Endometrium (tissue), 2 donors: ENCODE measurements around the gene SLC22A31.
"Not testable (repeated sequence)": the region's sequence is repeated elsewhere in the genome, so short reads cannot be mapped to it uniquely, and the experiment has no call there.

Experiments used
- FAIRE-seq: peaks from 2 replicates; lab custom pipeline; 2012; peaks lifted over from hg19 to GRCh38; lab: Jason Lieb, UNC
- donor health status: control.
- donor health status: control.

The SLC22A31 gene

DNA sequence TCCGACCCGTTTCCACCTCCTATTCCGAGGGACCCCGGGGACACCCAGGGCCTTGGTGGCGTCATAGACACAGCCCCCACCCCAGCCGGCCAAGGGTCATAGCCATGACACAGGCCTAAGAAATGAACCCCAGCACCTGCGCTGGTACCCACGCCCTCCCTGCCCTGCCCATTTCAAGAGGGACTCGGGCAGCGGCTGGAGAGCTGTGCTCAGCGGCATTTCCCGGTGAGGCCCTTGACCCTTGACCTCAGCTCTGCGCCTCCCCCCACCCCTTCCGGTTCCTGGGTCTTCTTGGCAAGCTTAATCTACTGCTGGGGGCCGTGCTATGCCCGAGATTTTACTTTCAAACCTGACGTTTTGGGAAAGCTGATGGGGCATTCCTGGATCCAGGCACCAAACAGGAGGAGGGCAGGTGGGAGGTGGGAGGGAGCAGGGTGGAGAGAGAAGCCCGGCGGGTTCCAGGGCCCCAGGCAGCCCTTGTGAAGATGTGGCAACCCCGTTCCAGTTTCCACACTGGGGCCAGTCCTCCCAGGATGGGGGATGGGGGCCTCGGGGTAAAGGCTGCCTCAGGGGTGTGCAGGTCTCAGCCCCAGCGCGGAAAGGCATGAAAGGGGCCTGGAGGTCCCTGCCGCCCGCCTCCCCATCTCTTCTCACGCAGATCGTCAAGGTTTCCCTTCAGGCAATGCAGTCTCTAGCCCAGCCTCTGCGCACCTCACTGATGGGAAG is at the start of gene SLC22A31:
Gene SLC22A31 (minus strand): TSS at position 414 of the 726 bp plus-strand sequence. CDS start 36 bp downstream, at position 378.
- no peak for FAIRE-seq

DNA sequence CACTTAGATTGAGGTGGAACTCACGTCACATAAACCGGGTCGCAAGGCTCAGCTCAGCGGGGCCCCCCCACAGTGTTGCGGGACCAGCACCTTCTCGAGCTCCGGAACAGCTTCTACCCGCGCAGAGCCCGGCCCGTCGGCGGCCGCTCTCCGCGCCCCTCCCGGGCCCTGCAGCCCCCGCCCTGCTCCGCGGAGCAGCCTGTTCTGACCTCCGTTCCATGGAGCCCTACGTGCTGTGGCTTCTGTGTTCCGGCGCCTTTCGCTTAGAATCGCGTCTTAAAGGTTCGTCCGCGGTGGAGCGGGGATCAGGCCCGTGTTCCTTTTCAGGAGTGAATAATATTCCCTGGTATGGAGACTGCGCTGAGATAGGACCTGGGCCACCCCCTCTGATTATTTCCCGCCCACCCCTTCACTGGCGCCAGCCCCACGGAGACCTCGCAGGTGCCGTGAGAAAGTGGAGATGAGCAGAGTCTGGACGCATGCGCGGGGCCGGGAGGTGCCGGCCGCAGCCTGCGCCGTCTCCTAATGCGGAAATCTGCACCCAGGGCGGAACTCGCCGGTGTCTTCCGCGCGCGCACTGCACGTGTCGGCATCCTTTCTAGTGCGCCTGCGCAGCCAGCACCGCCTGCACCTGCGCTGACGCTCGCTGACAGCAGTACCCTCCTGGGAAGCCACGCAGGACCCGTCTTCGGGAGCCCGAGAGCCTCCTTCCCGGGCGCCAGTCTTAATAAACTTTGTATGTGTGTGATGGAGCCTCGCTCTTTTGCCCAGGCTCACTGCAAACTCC is 48.1 kb upstream of the SLC22A31 start:
- FAIRE-seq: no peak

DNA sequence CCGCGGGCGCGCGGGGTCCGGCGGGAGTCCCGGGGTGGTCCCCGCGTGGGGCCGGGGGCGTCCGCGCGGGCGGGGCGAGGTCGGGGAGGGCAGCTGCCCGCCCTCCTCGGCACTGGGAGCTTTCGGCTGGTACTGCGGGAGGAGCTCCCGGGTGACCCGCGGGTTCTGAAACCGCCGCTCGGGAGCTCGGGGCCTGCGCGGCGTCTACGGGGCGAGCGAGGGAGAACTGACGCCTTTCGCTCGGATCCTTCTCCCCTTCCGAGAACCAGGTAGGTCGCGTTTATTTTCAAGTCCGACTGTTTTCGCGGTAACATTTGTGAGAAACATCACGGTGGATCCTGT is 47.4 kb upstream of the SLC22A31 start:
- not testable (repeated sequence) for FAIRE-seq

DNA sequence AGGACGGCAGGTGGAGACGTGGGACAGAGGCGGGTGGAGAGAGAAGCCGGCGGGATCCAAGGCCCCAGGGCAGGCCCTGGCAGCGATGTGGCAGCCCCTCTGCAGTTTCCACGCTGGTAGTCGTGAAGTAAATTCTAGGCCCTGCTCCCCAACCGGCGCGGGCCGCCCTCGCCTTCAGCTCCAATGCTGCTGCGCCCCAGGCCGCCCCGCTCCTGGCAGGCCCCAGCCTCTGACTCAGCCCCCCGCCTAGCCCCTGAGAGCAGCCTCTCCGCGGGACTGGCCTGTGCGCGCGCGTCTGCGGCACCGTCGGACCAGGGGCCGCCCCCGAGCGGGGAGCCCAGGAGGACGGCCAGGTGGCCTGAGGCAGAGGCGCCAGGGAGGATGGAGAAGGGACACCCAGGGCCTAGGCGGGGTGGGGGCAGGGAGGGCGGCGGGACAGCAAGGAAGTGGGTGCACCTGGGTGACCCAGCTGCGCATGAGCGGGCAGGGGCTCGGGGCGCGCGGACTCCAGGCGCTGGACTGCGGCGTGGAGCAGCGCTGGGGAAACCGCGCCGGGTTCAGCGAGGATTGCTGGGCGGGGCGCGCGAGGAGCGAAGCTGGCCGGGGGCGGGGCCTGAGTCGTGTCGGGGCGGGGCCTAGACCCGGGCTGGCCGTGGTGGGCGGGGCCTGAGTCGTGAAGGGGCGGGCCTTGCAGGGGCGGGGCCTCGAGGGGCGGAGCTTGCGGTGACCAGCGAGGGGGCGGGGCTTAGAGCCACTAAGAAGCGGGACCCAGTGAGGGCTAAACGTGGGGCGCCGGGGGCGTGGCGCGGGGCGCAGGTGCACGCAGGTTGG is 46.8 kb upstream of the SLC22A31 start:
- no peak for FAIRE-seq

DNA sequence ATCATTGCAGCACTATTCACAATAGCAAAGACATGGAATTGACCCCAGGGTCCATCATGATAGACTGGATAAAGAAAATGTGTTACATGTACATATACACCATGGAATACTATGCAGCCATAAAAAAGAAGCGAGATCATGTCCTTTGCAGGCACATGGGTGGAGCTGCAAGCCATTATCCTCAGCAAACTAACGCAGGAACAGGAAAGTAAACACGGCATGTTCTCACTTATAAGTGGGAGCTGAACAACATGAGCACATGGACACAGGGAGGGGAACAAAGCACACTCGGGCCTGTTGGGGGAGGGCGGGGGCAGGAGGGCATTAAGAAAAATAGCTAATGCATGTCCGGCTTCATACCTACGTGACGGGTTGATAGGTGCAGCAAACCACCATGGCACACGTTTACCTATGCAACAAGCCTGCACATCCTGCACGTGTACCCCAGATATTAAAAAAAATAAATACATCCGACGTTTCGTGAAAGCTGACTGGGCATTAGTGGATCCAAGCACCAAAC is 46.1 kb upstream of the SLC22A31 start:
- FAIRE-seq: no peak

DNA sequence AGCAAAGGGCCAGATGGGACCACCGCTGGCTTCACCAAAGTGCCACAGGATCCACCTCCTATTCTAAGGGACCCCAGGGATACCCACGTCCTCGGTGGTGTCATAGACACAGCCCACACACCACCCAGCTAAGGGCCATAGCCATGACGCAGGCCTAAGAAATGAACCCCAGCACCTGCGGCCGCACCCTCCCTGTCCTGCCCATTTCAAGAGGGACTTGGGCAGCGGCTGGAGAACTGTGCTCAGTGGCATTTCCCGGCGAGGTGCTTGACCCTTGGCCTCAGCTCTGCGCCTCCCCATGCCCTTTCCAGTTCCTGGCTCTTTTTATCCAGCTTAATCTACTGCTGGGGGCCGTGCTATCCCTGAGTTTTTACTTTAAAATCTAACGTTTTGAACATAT is 44.4 kb upstream of the SLC22A31 start:
- FAIRE-seq: no peak

DNA sequence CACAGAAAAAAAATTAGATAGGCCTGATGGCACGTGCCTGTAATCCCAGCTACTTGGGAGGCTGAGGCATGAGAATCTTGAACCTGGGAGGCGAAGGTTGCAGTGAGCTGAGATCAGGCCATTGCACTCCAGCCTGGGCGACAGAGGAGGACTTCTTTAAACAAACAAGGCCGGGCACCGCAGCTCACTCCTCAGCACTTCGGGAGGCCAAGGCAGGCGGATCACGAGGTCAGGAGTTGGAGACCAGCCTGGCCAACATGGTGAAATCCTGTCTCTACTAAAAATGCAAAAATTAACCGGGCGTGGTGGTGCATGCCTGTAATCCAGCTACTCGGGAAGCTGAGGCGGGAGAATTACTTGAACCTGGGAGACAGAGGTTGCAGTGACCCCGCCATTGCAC is 43.9 kb upstream of the SLC22A31 start:
- FAIRE-seq: not testable (repeated sequence)

DNA sequence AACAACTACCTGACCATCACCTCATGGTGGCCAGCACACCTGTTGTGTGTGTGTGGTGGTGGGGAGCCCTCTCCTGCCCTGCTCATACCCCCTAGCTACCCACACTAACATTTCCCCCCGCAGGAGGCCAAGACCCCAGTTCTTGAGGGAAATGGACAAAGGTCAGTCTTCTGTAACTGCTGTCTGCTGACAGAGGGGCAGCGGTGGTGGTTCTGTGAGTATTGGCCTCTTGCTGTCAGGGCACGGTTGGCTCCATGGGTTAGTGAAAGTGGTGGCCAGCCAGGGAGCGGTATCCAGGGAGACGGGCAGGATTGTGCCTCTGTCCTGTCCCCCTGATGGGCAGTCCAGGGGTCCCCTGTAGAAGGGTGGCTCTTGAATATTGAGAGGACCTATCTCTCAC is 43.3 kb upstream of the SLC22A31 start:
- FAIRE-seq: no peak

DNA sequence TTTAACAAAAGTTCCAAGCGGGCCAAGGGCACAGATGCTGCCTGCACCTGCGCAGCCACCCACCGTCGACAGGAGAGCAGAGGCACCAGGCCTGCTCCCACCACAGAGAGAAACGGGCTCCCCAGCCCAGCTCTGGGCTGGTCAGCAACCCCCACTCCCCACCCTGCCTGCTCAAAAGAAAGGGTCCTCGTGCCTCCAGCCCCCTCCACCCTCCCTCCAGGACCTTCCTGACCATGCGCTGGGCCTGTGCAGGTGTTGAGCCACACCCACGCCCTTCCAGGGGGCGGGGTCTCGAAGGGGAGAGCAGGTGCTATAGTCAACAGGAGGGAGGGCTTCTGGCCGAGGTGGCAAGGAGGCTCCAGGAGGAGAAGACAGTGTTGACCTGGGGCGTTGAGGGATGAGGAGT is 42.5 kb upstream of the SLC22A31 start:
- no peak for FAIRE-seq

DNA sequence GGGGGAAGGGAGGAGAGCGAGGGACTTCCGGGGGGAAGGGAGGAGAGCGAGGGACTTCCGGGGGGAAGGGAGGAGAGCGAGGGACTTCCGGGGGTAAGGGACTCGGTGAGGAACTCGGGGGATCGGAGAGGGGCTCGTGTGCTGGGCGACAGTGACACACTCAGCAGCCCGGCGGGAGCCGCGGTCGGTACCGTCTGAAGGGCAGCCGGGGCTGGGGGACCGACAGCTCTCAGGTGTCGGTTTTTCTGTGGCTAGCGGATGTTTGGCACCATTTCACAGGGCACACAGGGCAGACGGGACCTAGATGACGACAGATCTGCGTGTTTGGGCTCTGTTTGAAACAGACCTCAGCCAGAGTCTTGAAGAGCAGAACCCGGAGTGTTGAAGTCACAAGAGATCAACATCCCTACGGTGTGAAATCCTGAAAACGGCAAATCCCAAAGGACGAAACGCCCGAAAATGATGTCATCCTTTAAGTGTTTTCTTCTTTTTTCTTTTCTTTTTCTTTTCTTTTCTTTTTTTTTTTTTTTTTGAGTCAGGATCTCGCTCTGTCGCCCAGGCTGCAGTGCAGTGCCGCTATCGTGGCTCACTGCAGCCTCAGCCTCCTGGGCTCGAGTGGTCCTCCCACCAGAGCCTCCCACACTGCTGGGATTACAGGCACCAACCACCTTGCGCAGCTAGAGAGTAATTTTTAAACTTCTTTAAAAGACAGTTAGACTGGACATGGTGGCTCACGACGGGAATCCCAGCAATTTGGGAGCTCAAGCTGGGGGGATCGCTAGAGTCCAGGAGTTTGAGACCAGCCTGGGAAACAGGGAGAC is 41.1 kb upstream of the SLC22A31 start:
- FAIRE-seq: no peak

DNA sequence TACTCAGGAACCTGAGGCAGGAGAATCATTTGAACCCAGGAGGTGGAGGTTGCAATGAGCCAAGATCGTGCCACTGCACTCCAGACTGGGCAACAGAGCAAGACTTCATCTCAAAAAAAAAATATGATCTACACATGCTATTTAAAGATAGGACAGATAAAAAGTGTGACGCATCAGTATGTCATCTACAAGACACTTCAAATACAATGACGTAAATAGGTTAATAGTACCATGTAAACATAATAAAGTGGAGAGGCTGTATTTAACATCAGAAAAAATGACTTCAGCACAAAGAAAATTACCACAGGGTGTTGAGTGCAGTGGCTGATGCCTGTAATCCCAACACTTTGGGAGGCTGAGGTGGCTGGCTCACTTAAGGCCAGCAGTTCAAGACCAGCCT is 37.4 kb upstream of the SLC22A31 start:
- no peak for FAIRE-seq

DNA sequence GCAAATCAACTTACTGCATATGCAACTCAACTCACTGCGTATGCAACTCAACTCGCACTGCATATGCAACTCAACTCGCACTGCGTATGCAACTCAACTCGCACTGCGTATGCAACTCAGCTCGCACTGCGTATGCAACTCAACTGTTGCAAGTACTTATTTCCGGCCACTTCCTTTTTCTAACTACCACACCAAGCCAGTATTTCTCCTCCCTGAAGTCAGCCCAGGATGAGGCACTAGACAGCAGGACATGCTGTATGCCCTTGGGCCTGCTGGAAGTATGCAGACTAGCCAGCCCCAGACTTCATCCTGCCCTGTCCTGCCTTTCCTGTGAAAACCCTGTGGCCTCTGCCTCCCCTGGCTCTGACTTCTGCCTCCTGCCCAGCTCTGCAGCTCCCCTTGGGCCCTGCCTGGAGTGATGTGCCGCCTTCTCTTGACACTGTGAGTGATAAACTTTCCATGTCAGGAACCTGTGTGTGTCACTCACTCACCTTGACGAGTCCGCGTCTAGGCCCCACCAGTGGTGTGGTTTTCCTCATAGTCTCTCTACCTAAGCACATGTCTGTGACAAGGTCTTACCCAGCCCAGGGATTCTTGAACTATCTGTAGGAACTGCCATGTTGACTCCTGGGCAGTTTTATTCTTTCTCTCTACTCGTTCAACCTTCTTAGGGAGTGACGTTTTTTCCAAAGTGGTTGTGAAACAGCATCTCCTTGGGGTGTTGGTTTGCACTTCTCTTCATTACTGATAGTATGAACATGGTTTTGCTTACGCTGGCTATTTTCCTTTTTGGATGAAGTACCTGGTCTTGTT is 33.5 kb upstream of the SLC22A31 start:
- no peak for FAIRE-seq

DNA sequence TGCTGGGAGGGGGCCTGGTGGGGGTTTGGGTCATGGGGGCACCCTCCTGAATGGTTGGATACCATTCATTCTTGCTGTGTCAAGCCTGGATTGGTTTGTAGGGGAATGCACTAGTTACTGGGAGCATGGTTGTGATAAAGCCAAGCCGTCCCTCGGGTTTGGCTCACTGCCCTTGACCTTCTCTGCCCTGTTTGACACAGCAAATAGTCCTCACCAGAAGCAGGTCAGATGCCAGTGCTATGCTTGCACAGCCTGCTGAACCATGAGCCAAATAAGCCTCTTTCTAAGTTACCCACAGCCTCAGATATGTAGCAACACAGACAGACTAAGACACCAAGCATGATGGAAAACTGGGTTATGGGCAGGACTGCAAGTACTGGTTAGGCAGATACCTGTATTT is 31.8 kb upstream of the SLC22A31 start:
- FAIRE-seq: no peak

DNA sequence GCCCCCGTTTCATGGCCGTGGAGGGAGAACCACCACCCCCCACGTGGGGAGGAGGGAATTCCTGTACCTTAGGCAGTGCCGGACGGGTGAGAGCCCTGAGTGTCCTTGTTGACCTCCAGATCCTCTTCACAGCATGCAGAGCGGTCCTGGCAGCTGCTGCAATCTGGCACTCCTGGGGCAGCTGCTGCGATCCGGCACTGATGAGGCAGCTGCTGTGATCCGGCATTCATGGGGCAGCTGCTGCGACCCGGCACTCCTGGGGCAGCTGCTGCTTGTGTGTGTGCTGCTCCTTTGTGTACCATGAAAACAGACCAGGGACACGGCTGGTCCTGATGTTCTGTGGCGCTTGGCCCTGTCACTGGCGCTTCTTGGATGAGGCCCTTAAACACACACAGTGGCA is 29.9 kb upstream of the SLC22A31 start:
- no peak for FAIRE-seq

DNA sequence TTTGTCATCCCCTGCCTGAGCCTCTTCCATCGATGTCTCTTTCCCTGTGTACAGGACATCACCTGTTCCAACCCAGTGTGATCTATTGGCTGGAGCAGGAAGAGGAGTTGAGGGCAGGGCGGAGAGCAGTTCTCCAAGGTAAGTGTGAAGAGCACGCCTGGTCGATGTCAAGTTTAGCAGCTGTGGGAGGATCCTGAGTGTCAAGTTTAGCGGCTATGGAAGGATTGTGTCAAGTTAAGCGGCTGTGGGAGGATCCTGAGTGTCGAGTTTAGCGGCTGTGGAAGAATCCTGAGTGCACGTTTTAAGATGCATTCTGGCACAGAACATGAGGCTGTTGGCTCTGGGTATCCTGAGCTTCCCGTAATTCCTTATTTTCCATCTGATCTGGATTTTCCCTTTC is 24.3 kb upstream of the SLC22A31 start:
- no peak for FAIRE-seq

DNA sequence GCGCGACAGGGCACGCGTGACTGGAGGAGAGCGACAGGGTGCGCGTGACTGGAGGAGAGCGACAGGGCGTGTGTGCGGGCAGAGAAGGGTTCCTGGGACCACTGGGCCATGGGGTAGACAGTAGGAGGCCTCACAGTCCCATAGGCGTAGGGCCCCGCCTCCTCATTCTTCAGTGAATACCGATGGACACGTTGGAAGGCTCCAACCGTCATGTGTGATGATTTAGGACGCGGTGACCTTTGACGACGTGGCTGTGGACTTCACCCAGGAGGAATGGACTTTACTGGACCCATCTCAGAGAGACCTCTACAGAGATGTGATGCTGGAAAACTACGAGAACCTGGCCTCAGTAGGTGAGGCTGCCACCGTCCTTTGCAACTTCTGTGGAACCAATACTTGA is 22.6 kb upstream of the SLC22A31 start:
- no peak for FAIRE-seq

DNA sequence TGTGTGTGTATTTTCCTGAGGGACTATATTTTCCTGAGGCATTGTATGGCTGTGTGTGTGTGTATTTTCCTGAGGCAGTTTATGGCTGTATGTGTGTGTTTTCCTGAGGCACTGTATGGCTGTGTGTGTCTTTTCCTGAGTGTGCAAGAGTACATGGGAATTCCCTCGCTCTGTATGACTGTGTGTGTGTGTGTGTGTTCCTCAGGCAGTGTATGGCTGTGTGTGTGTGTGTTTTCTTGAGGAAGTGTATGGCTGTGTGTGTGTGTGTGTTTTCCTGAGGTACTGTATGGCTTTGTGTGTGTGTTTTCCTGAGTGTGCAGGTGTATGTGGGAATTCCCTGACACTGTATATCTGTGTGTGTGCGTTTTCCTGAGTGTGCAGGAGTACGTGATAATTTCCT is 21.3 kb upstream of the SLC22A31 start:
- FAIRE-seq: no peak

DNA sequence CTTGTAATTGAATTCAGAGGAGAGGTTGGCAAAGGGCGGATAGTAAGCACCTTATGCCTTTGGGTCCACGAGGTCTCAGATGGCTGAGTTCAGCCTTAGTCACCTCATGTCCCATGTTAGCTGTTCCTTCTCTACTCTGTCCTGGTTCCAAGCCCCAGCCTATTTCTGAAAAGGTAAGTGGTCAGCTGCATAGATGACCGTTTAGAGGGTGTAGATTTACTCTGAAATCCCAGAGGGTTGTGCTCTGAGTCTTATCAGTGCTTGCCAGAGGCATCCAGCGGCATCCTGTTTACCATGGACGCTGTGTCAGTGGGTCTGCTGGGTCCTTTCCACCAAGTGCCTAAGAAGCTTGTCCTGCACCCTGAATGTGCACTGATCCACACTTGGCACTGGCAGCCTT is 19.0 kb upstream of the SLC22A31 start:
- FAIRE-seq: no peak

DNA sequence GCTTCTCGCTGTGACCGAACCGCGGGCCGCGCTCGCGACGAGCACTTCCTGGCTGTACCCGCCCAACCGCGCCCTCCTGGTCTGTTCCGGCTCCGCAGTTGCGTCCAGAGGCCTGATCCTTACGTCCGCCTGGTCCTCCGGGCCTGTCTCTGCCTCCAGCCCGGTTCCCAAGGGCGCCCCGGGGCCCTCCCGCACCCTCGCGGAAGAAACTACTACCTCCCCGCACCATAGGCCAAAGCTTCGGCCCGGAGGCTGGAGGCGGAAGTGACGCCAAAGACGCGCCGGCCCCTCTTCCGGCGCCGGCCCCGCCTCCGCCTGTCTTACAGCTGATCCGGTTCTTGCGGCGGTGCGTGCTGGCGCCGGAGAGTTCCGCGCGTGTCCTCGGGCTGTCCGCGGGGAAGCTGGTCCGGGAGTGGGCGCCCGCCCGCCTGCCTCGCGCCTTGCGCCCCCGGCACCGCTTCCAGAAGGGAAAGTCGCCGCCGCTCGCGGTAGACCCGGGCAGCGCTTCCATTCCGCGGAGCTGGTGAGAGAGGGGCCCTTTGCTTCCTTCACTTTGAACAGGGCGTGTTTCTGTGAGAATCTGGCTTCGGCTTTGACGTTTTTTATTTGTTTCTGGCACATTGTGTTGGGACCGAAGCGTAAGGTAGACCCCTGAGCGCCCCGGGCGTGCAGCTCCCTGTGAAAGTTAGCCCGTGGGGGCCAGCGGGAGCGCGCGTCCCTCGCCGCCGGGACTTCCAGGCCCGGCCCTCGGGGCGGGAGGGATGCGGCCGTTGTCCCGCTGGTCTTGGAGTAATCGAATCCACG is 17.3 kb upstream of the SLC22A31 start, which contains the start of gene ZNF778:
Gene ZNF778 (plus strand): TSS at position 316 of the 804 bp plus-strand sequence. CDS start 3,425 bp downstream, outside the sequence.
- no peak for FAIRE-seq

DNA sequence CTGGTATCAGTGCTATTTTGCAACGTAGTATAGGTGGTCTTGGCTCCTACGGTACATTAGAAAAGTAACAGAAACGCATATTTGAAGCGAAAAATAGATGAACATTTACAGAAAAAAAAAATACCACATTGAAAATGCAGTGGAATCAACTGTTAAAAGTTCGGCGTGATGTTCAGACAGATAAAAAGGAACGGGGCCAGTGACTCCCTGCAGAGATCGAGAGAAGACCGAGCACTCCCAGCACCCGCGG is 16.7 kb upstream of the SLC22A31 start:
- FAIRE-seq: no peak
